ENCODE data around the gene DCTD. TPM values are rescaled to one million over a fixed set of nuclear protein-coding genes. Genes with fewer than 3 reads are reported as not detected.
A peak's percentile ranks its signal among the peaks of the same experiment; 100 is the strongest.

Gene DCTD
- total RNA-seq, 3 donors from 2014 or later: 46.0 to 75.2 (median 48.2) TPM

DNA sequence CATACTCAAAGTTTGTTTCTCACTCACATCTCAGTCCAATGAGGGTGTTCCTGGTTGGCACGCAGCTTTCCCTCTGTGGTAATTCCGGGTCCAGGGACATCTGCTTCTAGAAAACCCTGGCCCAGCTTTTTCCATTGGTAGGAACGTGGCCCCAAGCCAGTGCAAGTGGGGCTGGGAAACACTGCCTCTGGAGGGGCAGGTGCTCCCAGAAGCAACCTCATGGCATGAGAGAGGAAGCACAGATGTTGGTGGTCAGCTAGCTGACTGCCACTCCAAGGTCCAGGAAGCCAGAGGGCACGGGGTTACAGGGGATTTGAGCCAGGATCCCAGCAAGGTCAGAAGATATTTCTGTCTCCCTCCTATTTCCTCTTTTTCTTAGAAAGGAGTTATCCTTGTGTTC, 47.5 kb downstream of the DCTD start:
- Histone ChIP-seq H3K4me3 (no peak overlapping the region), H3K36me3 (no peaks in the 10 kb centered on the region), H3K27me3 (no peaks in the 10 kb centered on the region), H3K27ac (no peak overlapping the region), H3K9me3 (no peaks in the 10 kb centered on the region), H3K4me1 (no peaks in the 10 kb centered on the region)
- no peak for DNase-seq (ENCODE audit: low spot score in 2 of 2)
- intact Hi-C loops (cut with DNase I; ENCODE audit: low total_unique reads): no loop called here
- TF ChIP-seq, protein P1, sequence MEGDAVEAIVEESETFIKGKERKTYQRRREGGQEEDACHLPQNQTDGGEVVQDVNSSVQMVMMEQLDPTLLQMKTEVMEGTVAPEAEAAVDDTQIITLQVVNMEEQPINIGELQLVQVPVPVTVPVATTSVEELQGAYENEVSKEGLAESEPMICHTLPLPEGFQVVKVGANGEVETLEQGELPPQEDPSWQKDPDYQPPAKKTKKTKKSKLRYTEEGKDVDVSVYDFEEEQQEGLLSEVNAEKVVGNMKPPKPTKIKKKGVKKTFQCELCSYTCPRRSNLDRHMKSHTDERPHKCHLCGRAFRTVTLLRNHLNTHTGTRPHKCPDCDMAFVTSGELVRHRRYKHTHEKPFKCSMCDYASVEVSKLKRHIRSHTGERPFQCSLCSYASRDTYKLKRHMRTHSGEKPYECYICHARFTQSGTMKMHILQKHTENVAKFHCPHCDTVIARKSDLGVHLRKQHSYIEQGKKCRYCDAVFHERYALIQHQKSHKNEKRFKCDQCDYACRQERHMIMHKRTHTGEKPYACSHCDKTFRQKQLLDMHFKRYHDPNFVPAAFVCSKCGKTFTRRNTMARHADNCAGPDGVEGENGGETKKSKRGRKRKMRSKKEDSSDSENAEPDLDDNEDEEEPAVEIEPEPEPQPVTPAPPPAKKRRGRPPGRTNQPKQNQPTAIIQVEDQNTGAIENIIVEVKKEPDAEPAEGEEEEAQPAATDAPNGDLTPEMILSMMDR (IDR thresholded peaks at IDR 0.05): no peak
- TF ChIP-seq POLR2AphosphoS5 (IDR thresholded peaks at IDR 0.05) (no peak), POLR2A (IDR thresholded peaks at IDR 0.05) (no peak)

DNA sequence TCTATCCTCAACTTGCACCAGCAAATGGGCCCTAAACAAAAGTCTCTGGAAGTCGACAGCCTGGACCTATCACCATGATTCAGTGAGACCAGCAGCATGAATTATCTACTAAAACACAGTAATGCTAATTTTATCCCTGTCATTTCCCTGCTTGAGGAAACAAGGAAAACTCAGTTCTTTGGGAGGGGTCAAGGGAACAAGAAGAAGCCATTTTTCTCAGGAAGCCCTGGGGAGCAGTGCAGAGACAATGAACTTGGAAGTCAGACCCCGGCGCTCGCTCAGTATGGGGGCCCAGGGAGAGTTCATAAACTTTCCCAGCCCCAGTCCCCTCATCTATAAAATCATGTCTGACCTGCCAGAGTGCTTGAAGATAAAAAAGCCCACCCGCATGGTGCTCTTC, 50.4 kb downstream of the DCTD start:
- H3K4me1 ChIP-seq: no peaks in the 10 kb centered on the region
- H3K9me3 ChIP-seq: no peaks in the 10 kb centered on the region
- intact Hi-C loops (cut with DNase I; ENCODE audit: low total_unique reads): no loop called here
- H3K27ac ChIP-seq: no peak overlapping the region
- no peak for DNase-seq (ENCODE audit: low spot score in 2 of 2)
- H3K36me3 ChIP-seq: no peaks in the 10 kb centered on the region
- H3K27me3 ChIP-seq: no peaks in the 10 kb centered on the region
- no peak overlapping the region for H3K4me3 ChIP-seq
- no peak for TF ChIP-seq POLR2AphosphoS5 (IDR thresholded peaks at IDR 0.05)
- no peak for TF ChIP-seq POLR2A (IDR thresholded peaks at IDR 0.05)
- TF ChIP-seq, protein P1 (IDR thresholded peaks at IDR 0.05): no peak

DNA sequence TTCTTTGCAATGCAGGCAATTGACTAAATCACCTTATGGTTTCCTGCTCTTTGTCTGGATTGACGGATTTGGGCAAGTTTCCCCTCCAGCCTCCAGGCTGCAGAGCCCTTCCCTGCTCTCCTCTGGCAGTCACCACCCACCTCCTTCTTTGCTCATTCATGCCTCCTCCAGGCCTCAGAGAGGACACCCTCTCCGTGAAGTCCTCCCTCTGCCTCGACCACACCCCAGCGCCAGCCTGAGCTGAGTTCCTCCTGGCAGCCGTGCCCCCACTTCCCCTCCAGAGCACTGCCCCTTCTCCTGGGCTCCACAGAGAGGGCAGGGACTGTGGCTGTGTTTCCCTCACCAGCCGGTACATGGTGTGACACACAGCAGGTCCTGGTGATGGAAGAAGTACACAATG, 53.7 kb downstream of the DCTD start:
- Histone ChIP-seq H3K27ac (no peak overlapping the region), H3K36me3 (no peaks in the 10 kb centered on the region), H3K4me3 (no peak overlapping the region), H3K9me3 (no peaks in the 10 kb centered on the region), H3K27me3 (no peaks in the 10 kb centered on the region), H3K4me1 (no peaks in the 10 kb centered on the region)
- TF ChIP-seq, protein P1 (IDR thresholded peaks at IDR 0.05): no peak
- no peak for TF ChIP-seq POLR2A (IDR thresholded peaks at IDR 0.05)
- DNase-seq (ENCODE audit: low spot score in 2 of 2): no peak
- intact Hi-C loops (cut with DNase I; ENCODE audit: low total_unique reads): no loop called here

DNA sequence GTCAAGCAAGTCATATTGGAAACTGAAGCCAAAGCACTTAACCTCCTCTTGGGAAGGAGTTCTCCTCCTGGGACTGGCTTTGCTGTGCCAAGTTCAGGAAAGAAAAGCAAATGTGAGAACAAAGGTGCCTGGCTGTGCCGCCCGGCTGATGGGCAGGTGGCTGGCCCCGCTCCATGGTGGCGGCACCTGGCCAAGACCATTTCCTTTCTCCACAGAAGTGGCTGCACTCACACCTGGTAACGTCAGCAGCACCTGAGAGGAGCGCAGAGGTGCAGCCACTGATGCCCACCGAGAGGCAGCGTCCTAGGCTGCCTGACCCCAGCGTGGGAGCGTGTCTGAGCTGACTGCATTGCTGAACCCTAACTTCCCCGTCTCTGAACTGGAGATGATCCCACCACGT, 54.3 kb downstream of the DCTD start:
- intact Hi-C loops (cut with DNase I; ENCODE audit: low total_unique reads): no loop called here
- Histone ChIP-seq H3K27me3 (no peaks in the 10 kb centered on the region), H3K4me3 (peak overlapping the region in 2 of 3 donors; percentile 19 to 26), H3K27ac (no peak overlapping the region), H3K4me1 (no peaks in the 10 kb centered on the region), H3K36me3 (no peaks in the 10 kb centered on the region), H3K9me3 (no peaks in the 10 kb centered on the region)
- TF ChIP-seq, protein P1 (IDR thresholded peaks at IDR 0.05): no peak
- TF ChIP-seq POLR2A (IDR thresholded peaks at IDR 0.05): no peak
- TF ChIP-seq POLR2AphosphoS5 (IDR thresholded peaks at IDR 0.05): no peak
- DNase-seq (ENCODE audit: low spot score in 2 of 2): no peak

DNA sequence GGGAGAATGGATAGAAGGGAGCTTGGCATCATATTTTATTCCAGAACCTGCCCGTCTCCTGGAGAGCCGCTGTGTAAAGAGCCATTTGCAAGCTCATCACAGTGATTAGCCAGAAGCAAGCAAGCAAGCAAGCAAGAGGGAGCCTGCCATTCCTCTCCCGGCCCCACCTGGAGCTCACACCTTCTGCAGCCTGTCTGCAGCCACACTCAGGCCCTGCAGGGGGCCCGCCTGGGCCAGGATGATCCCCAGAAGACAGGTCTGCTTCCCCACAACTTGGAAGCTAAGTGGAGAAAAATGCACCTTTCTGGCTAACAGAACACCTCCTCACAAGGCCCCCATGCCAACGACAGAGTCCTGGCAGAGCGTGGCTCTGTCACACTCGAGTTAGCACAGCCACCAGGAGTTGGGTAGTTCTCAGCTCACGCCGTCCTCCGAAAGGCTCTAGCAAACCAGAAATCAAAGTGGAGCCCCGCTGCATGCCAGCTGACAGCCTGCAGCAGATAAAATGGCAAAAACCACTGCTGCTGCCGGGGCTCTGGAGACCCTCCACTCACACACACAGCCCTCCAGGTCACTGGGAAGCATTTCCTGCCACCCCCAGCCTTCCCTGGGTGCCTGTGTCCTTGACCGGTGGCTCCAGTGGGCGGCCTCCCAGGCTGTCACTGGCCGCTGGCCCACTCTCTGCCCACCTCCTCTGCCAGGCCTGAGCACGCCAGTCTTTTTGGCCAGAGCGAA, 54.9 kb downstream of the DCTD start:
- H3K36me3 ChIP-seq: no peaks in the 10 kb centered on the region
- no peaks in the 10 kb centered on the region for H3K27me3 ChIP-seq
- TF ChIP-seq, protein P1 (IDR thresholded peaks at IDR 0.05): no peak
- TF ChIP-seq POLR2A (IDR thresholded peaks at IDR 0.05) (no peak), POLR2AphosphoS5 (IDR thresholded peaks at IDR 0.05) (no peak)
- H3K9me3 ChIP-seq: no peaks in the 10 kb centered on the region
- H3K4me3 ChIP-seq: peak overlapping the region in 2 of 3 donors; percentile 19 to 26
- intact Hi-C loops (cut with DNase I; ENCODE audit: low total_unique reads): no loop called here
- no peak overlapping the region for H3K27ac ChIP-seq
- DNase-seq (ENCODE audit: low spot score in 2 of 2): no peak
- H3K4me1 ChIP-seq: no peaks in the 10 kb centered on the region
